IPS-15b (cell line): ENCODE measurements around the gene HADHA.
"Not testable (repeated sequence)": the region's sequence is repeated elsewhere in the genome, so short reads cannot be mapped to it uniquely, and the experiment has no call there.

Source experiments
- H3K27me3 ChIP-seq: one replicate; pipeline ENCODE4 v1.6.1; 2013; ENCODE audit warnings: low read length; ENCODE audit not compliant: control insufficient read depth, insufficient read depth
- H3K36me3 ChIP-seq: one replicate; pipeline ENCODE4 v1.6.1; 2013; ENCODE audit warnings: low read length; ENCODE audit not compliant: control insufficient read depth, insufficient read depth
- H3K4me1 ChIP-seq: one replicate; pipeline ENCODE4 v1.6.1; 2013; ENCODE audit warnings: mild to moderate bottlenecking, low read length; ENCODE audit not compliant: control insufficient read depth, insufficient read depth
- H3K4me3 ChIP-seq: one replicate; pipeline ENCODE4 v1.5.1; 2013; ENCODE audit warnings: low read depth, low read length
- H3K9ac ChIP-seq: one replicate; pipeline ENCODE4 v1.6.1; 2013; ENCODE audit warnings: low read depth, mild to moderate bottlenecking, low read length
- H3K9me3 ChIP-seq: one replicate; pipeline ENCODE4 v1.6.1; 2013; ENCODE audit warnings: mild to moderate bottlenecking, low read length; ENCODE audit not compliant: control insufficient read depth, insufficient read depth

Gene HADHA

DNA sequence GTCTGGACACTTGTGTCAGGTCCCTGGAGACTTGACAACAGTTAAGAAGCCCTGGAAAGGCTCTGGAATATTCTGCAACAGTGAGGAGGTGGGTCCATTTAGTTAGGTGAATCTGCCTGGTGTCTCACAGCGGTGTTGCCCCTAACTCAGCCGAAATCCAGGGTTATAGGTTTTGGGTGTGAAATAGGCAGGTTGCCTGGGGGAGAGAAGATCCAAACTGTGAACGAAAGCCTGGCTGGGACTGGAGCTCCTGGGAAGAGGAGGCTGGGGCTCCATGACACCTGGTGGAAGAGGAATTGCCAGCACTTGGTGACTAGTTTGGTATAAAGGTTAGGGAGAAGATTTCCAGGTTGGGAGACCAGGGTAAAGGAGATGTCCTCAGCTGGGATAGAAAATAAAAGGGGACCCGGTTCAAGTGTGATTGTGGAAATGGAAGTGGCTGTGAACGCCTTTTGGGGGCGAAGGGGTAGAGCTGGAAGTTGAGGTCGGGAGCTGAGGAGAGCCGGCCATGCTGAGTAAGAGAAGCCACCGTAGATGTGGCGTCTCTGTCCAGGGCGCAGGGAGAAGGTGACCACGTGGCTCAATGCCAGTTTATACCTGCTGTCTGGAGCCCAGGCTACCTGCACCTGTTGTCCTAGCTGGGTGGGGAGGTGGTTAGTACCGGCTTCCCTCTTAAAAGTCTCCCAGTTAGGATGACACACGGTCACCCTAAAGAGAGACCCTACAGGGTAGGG is 74.6 kb downstream of the HADHA start:
- Histone ChIP-seq H3K27me3 (peaks cover 3% of the 10 kb centered on the region), H3K9me3 (no peaks in the 10 kb centered on the region), H3K4me1 (peaks cover 4% of the 10 kb centered on the region), H3K36me3 (no peaks in the 10 kb centered on the region), H3K9ac (no peak overlapping the region), H3K4me3 (no peak overlapping the region)

DNA sequence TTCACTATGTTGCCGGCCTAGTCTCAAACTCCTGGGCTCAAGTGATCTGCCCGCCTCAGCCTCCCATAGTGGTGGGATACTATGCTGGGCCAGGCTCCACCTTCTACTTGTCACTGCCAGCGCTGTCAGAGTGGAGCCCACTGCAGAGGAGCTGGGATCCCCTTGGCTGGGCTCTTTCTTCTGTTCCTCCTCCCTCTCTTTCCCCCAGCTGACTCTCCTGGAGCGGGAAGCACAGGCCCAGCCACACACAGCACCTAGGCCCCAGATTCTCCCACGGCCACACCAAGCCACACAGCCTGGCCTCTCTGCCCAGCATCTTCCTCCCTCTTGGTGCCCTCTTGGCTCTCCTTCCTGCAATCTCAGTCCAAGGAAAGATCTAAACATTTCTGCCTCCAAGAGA is 75.2 kb downstream of the HADHA start:
- no peak overlapping the region for H3K4me3 ChIP-seq
- peaks cover under 1% of the 10 kb centered on the region for H3K4me1 ChIP-seq
- no peaks in the 10 kb centered on the region for H3K36me3 ChIP-seq
- H3K27me3 ChIP-seq = peaks cover under 1% of the 10 kb centered on the region
- no peaks in the 10 kb centered on the region for H3K9me3 ChIP-seq
- no peak overlapping the region for H3K9ac ChIP-seq

DNA sequence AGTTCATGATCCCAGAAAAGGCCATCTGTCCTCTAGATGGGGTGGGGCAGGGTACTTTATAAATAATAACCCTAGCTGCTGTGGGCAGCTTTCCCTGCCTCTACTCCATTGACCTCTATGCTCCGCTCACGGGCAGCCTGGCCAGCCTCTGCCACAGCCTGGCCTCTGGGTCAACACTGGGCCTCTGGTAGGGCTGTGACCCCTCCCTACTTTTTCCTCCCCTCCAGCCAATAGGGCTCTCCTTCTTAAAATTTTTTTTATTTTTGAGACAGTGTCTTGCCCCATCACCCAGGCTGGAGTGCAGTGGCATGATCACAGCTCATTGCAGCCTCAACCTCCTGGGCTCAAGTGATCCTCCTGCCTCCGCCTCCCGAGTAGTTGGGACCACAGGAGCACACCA is 75.6 kb downstream of the HADHA start:
- Histone ChIP-seq H3K4me1 (no peaks in the 10 kb centered on the region), H3K36me3 (no peaks in the 10 kb centered on the region), H3K27me3 (no peaks in the 10 kb centered on the region), H3K9me3 (no peaks in the 10 kb centered on the region), H3K9ac (no peak overlapping the region), H3K4me3 (no peak overlapping the region)

DNA sequence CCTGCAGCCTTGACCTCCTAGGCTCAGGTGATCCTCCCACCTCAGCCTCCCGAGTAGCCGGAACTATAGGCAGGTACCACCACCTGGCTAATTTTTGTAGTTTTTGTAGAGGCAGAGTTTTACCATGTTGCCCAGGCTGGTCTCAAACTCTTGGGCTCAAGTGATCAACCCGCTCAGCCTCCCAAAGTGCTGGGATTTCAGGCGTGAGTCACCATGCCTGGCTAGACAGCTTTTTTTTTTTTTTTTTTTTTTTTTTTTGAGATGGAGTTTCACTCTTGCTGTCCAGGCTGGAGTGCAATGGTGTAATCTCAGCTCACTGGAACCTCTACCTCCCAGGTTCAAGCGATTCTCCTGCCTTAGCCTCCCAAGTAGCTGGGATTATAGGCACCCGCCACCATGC is 77.9 kb downstream of the HADHA start:
- not testable (repeated sequence) for H3K9me3 ChIP-seq, H3K4me1 ChIP-seq, H3K36me3 ChIP-seq, H3K27me3 ChIP-seq, H3K9ac ChIP-seq, H3K4me3 ChIP-seq

DNA sequence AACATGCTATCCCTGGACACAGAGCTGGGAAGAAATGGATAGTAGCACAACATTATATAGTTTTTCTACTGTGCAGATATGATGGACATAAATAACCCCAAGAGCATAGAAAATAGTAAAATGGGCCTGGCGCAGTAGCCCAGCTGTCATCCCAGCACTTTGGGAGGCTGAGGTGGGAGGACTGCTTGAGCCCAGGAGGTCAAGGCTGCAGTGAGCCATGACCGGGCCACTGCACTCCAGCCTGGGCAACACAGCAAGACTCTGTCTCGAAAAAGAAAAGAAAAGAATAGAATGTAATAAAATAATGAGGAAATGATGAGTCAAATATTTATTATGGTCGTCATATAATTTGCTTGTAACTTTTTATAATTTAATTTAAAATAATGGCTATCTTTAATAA is 79.0 kb downstream of the HADHA start:
- Histone ChIP-seq H3K9me3 (no peaks in the 10 kb centered on the region), H3K9ac (no peak overlapping the region), H3K36me3 (no peaks in the 10 kb centered on the region), H3K4me3 (no peak overlapping the region), H3K27me3 (no peaks in the 10 kb centered on the region), H3K4me1 (no peaks in the 10 kb centered on the region)

DNA sequence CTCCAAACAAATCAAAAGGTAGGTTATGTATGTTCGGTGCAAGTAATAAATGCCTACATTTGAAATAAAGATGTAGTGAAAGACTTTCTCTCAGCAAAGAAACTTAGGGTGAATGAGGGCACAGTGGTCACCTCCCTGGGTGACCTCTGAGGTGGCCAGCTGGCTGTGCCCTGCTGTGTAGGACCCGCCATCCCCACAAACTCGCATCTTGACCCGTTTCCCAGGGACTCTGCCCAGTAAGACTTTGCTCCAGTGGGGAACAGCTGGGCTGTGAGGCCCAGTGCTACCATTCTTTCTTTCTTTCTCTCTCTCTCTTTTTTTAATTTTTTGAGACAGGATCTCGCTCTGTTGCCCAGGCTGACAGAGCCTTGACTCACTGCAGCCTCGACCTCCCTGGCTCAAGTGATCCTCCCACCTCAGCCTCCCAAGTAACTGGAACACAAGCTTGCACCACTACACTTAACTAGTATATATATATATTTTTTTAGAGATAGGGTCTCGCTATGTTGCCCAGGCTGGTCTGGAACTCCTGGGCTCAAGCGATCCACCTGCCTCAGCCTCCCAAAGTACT is 79.7 kb downstream of the HADHA start:
- no peaks in the 10 kb centered on the region for H3K9me3 ChIP-seq
- no peak overlapping the region for H3K9ac ChIP-seq
- no peaks in the 10 kb centered on the region for H3K4me1 ChIP-seq
- H3K36me3 ChIP-seq = no peaks in the 10 kb centered on the region
- no peak overlapping the region for H3K4me3 ChIP-seq
- H3K27me3 ChIP-seq = no peaks in the 10 kb centered on the region

DNA sequence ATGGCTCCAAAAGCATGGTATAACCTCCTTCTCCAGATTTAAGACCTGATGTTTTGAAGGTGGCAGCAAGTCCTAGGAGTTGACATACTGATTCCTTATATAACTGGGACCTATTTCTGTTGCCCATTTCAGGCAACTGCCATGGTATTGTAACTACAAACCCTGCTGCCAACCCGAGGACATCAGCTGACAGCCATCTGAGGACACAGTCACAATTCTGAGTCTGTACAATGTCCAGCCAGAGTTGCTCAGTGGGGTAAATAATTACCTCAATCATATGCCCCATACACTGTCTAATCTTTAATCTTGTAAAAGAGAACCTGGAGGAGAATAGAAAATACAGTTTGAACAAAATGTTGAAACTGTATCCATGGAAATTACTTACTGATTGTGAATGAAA is 80.2 kb downstream of the HADHA start:
- Histone ChIP-seq H3K4me3 (no peak overlapping the region), H3K4me1 (no peaks in the 10 kb centered on the region), H3K27me3 (no peaks in the 10 kb centered on the region), H3K36me3 (no peaks in the 10 kb centered on the region), H3K9ac (no peak overlapping the region), H3K9me3 (no peaks in the 10 kb centered on the region)

DNA sequence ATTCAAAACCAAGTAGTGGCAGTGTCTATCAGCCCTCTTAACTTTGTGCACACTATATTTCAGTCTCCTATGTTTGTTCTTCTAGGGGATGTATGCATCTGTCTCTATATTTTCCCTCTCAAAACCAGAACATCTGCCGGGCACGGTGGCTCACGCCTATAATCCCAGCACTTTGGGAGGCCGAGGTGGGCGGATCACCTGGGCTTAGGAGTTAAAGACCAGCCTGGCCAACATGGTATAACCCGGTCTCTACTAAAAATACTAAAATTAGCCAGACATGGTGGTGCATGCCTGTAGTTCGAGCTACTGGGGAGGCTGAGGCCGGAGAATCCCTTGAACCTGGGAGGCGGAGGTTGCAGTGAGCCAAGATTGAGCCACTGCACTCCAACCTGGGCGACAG is 81.5 kb downstream of the HADHA start:
- H3K9ac ChIP-seq = no peak overlapping the region

DNA sequence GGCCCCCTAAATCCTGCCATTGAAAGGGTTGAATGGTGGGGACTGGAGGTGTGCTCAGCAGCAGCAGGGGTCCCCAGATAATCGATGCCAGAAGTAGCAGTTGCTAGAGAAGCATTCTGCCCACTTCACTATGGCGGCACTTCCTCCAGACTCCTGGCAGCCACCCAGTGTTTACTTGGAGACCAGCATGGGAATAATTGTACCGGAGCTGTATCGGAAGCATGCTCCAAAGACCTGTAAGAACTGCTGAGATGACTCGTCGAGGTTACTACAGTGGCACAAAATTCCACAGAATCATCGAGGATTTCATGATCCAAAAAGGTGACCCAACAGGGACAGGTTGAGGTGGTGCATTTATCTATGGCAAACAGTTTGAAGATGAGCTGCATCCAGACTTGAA is 82.5 kb downstream of the HADHA start:
- Histone ChIP-seq H3K4me1 (no peaks in the 10 kb centered on the region), H3K4me3 (no peak overlapping the region), H3K9me3 (no peaks in the 10 kb centered on the region), H3K27me3 (no peaks in the 10 kb centered on the region), H3K36me3 (no peaks in the 10 kb centered on the region), H3K9ac (no peak overlapping the region)

More for the DNA sequence above, 81.5 kb downstream of the HADHA start:
- H3K4me3 ChIP-seq = no peak overlapping the region
- no peaks in the 10 kb centered on the region for H3K4me1 ChIP-seq
- H3K9me3 ChIP-seq = no peaks in the 10 kb centered on the region
- no peaks in the 10 kb centered on the region for H3K27me3 ChIP-seq
- no peaks in the 10 kb centered on the region for H3K36me3 ChIP-seq

DNA sequence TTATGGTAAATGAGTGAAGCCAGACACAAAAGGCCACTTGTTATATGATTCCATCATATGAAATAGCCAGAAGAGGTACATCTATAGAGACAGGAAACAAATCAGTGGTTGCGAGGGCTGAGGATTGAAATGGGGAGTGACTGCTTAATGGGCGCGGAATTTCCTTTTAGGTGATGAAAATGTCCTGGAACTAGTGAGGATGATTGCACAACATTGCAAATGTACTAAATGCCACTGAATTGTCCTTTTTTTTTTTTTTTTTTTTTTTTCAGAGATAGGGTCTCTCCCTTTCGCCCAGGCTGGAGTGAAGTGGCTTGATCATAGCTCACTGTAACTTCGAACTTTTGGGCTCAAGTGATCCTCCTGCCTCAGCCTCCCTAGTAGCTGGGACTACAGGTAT is 86.9 kb downstream of the HADHA start:
- H3K9me3 ChIP-seq = no peaks in the 10 kb centered on the region
- no peaks in the 10 kb centered on the region for H3K36me3 ChIP-seq

DNA sequence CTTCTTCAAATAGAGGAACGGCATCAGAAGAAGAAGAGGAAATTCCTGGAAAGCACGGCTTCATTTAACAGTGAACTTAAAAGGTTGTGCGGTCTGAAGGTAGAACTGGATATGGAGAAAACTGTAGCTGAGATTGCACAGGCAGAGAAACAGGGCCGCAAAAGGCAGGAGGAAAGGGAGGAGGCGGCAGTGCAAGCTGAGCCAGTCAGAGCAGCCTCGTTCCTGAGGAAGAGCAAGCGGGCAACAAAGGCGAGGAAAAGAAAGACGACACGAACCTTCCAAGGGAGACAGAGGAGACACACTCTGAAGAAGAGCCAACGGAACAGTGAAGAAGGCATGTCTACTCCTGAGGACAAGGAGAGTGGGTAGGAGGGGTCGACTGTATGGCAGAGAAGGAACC is 94.2 kb downstream of the HADHA start:
- H3K4me1 ChIP-seq = no peaks in the 10 kb centered on the region
- H3K36me3 ChIP-seq = no peaks in the 10 kb centered on the region
- H3K27me3 ChIP-seq = no peaks in the 10 kb centered on the region
- no peak overlapping the region for H3K4me3 ChIP-seq
- H3K9me3 ChIP-seq = no peaks in the 10 kb centered on the region
- H3K9ac ChIP-seq = no peak overlapping the region

More for the DNA sequence above, 86.9 kb downstream of the HADHA start:
- Histone ChIP-seq H3K9ac (no peak overlapping the region), H3K4me1 (no peaks in the 10 kb centered on the region), H3K4me3 (no peak overlapping the region), H3K27me3 (no peaks in the 10 kb centered on the region)

DNA sequence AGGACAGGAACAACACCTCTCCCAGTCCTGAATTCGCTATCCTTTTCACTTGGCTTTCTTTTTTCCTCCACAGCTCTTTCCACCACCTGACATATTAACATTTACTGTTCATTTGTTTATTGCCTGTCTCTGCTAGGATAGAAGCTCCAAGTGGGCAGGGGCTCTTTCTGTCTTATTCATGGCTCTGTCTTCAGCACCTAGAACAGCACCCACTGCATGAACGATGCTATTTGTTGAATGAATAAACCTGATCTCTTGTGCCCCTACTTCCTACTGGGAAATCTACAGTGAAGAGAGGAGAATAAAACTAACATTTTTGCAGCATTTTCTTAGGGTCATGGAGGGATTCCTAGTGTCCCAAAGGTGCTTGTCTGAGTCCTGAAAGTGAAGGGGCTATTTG is 95.9 kb downstream of the HADHA start:
- Histone ChIP-seq H3K36me3 (no peaks in the 10 kb centered on the region), H3K4me3 (no peak overlapping the region)

More for the DNA sequence above, 95.9 kb downstream of the HADHA start:
- H3K4me1 ChIP-seq = no peaks in the 10 kb centered on the region
- no peaks in the 10 kb centered on the region for H3K27me3 ChIP-seq
- no peak overlapping the region for H3K9ac ChIP-seq
- H3K9me3 ChIP-seq = no peaks in the 10 kb centered on the region
